OCI-LY7 (cell line): ENCODE data around the gene FAIM2.

Experiments used
- EZH2phosphoT487 ChIP-seq: fragments of 200-600 bp; sonication (generic); IDR thresholded peaks from 2 replicates; pipeline ENCODE4 v1.6.1; 2018; ENCODE audit warnings: low read depth, borderline replicate concordance, mild to moderate bottlenecking, mixed run types, antibody characterized with exemption, low read length, moderate library complexity, mixed read lengths
- TF ChIP-seq, protein P1 (sequence below): fragments of 200-600 bp; sonication (generic); conservative IDR thresholded peaks from 2 replicates; pipeline ENCODE4 v1.5.1; 2014; ENCODE audit warnings: mild to moderate bottlenecking, antibody characterized with exemption, low read length, moderate library complexity, mixed read lengths

DNA sequence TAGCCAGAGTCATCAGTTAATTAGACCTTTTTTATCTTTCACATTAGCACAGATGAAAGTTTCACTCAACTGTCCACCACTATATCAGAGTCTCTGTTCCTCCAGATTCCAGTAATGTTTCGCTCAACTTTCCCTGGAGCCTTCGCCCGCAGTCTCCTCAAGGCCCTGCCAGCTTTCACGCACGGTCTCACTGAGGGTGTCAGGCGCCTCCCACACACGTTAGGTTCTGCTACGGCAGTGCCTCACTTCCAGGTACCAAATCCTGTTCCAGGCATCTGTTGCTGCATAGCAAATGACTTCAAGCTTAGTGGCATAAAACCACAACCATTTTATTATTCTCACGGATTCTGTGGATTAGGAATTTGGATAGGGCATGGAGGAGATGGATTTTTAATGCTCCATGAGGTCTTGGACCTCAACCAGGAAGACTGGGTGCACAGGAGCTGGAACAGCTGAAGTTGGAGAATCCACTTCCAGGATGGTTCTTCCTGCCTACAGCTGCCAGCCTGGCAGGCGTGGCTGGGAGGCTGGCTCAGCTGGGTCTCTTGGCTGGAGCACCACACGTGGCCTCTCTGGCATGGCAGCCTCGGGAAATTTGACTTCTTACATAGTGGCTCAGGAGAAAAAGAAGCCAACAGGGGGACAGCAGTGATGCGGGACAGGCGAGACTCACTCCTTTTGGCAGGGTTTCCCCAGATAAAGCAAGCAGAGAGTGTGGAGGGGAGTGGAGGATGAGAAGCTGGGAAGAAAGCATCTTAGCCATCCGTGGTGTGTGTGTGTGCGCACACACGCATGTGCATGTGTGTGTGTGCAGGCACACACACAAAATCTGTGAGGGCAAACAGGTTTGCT lies 39.5 kb downstream of the FAIM2 start:
- TF ChIP-seq, protein P1, sequence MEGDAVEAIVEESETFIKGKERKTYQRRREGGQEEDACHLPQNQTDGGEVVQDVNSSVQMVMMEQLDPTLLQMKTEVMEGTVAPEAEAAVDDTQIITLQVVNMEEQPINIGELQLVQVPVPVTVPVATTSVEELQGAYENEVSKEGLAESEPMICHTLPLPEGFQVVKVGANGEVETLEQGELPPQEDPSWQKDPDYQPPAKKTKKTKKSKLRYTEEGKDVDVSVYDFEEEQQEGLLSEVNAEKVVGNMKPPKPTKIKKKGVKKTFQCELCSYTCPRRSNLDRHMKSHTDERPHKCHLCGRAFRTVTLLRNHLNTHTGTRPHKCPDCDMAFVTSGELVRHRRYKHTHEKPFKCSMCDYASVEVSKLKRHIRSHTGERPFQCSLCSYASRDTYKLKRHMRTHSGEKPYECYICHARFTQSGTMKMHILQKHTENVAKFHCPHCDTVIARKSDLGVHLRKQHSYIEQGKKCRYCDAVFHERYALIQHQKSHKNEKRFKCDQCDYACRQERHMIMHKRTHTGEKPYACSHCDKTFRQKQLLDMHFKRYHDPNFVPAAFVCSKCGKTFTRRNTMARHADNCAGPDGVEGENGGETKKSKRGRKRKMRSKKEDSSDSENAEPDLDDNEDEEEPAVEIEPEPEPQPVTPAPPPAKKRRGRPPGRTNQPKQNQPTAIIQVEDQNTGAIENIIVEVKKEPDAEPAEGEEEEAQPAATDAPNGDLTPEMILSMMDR, result no peak
- no peak for TF ChIP-seq EZH2phosphoT487
